Neuronal stem cell (in vitro differentiated cells): ENCODE measurements around the gene MICB.
"Not testable (repeated sequence)": the region's sequence is repeated elsewhere in the genome, so short reads cannot be mapped to it uniquely, and the experiment has no call there.

Experiments used
- DNase-seq: peaks from one replicate; pipeline ENCODE4 v3.0.0-alpha.2; 2013; ENCODE audit warnings: low spot score
- H2AFZ ChIP-seq: one replicate; pipeline ENCODE4 v1.6.1; 2013; ENCODE audit warnings: mild to moderate bottlenecking, low read length, inconsistent platforms
- H2AK5ac ChIP-seq: 2 replicates; pipeline ENCODE4 v1.6.1; 2013; ENCODE audit warnings: low read depth, mild to moderate bottlenecking, inconsistent platforms, low read length, moderate library complexity, mixed read lengths
- H2BK120ac ChIP-seq: 2 replicates; pipeline ENCODE4 v1.6.1; 2013; ENCODE audit warnings: low read depth, mild to moderate bottlenecking, inconsistent platforms, low read length, moderate library complexity, mixed read lengths
- H2BK12ac ChIP-seq: one replicate; pipeline ENCODE4 v1.6.1; 2013; ENCODE audit warnings: low read length, inconsistent platforms
- H2BK15ac ChIP-seq: 2 replicates; pipeline ENCODE4 v1.6.1; 2013; ENCODE audit warnings: mild to moderate bottlenecking, low read length, inconsistent platforms, mixed read lengths
- H2BK5ac ChIP-seq: one replicate; pipeline ENCODE4 v1.6.1; 2013; ENCODE audit warnings: inconsistent platforms, mild to moderate bottlenecking, low read length, moderate library complexity
- H3K14ac ChIP-seq: one replicate; pipeline ENCODE4 v1.6.1; 2013; ENCODE audit warnings: low read length, inconsistent platforms
- H3K18ac ChIP-seq: 2 replicates; pipeline ENCODE4 v1.6.1; 2013; ENCODE audit warnings: low read length, inconsistent platforms
- H3K23ac ChIP-seq: 2 replicates; pipeline ENCODE4 v1.6.1; 2013; ENCODE audit warnings: low read depth, mild to moderate bottlenecking, mixed read lengths, low read length, inconsistent platforms; ENCODE audit not compliant: poor library complexity
- H3K27ac ChIP-seq: replicated peaks from 3 replicates; pipeline ENCODE4 v1.5.1; 2013; ENCODE audit warnings: low read length, inconsistent platforms
- H3K27me3 ChIP-seq, 3 experiments: 2 replicates each; pipeline ENCODE4 v1.6.1; 2013; ENCODE audit warnings: low read length in 3 of 3, mild to moderate bottlenecking in 2 of 3, inconsistent platforms in 1 of 3, low read depth in 1 of 3, mixed read lengths in 1 of 3, moderate library complexity in 1 of 3; ENCODE audit not compliant: control insufficient read depth in 3 of 3, insufficient read depth in 3 of 3
- H3K36me3 ChIP-seq, 2 donors: replicated peaks in 1 of 2; 2 replicates each; pipeline ENCODE4 v1.6.1; 2013; ENCODE audit warnings: low read length in 2 of 2; ENCODE audit not compliant: control insufficient read depth in 2 of 2, insufficient read depth in 2 of 2
- H3K4ac ChIP-seq: 2 replicates; pipeline ENCODE4 v1.6.1; 2013; ENCODE audit warnings: inconsistent platforms, mild to moderate bottlenecking, low read length, moderate library complexity
- H3K4me1 ChIP-seq, 2 donors: 1 replicate in 1 of 2; 2 replicates in 1 of 2; pipeline ENCODE4 v1.6.1; 2013; ENCODE audit warnings: low read length in 2 of 2, low read depth in 1 of 2; ENCODE audit not compliant: control insufficient read depth in 2 of 2, insufficient read depth in 1 of 2
- H3K4me2 ChIP-seq: one replicate; pipeline ENCODE4 v1.6.1; 2013; ENCODE audit warnings: mild to moderate bottlenecking, low read length, inconsistent platforms; ENCODE audit not compliant: insufficient read depth, poor library complexity, severe bottlenecking
- H3K4me3 ChIP-seq, 2 donors: 2 replicates each; pipeline ENCODE4 v1.5.1; 2013; ENCODE audit warnings: low read length in 2 of 2, mild to moderate bottlenecking in 2 of 2, inconsistent platforms in 1 of 2, moderate library complexity in 1 of 2
- H3K79me1 ChIP-seq: one replicate; pipeline ENCODE4 v1.6.1; 2013; ENCODE audit warnings: low read depth, mild to moderate bottlenecking, inconsistent platforms, low read length, moderate library complexity
- H3K9ac ChIP-seq: one replicate; pipeline ENCODE4 v1.6.1; 2013; ENCODE audit warnings: mild to moderate bottlenecking, low read depth, low read length, inconsistent platforms; ENCODE audit not compliant: poor library complexity
- H3K9me3 ChIP-seq, 2 donors: replicated peaks in 1 of 2; 2 replicates each; pipeline versions ENCODE3 to v1.6.1; 2013; ENCODE audit warnings: low read length in 2 of 2, mild to moderate bottlenecking in 2 of 2, inconsistent platforms in 1 of 2, low read depth in 1 of 2, mixed read lengths in 1 of 2, moderate library complexity in 1 of 2; ENCODE audit not compliant: control insufficient read depth in 2 of 2, insufficient read depth in 1 of 2
- H4K8ac ChIP-seq: one replicate; pipeline ENCODE4 v1.6.1; 2013; ENCODE audit warnings: low read depth, mild to moderate bottlenecking, inconsistent platforms, low read length, moderate library complexity
- H4K91ac ChIP-seq: one replicate; pipeline ENCODE4 v1.6.1; 2013; ENCODE audit warnings: low read length, low read depth, mild to moderate bottlenecking, inconsistent platforms; ENCODE audit not compliant: poor library complexity
- WGBS, 2 donors: extraction: QIAGEN DNeasy Blood & Tissue Kit; methylation state at CpG; one replicate each; pipeline ENCODE4 v1.1.7; 2013; ENCODE audit warnings: missing lambda C conversion rate in 2 of 2, mixed read lengths in 1 of 2; ENCODE audit not compliant: insufficient read length in 2 of 2, insufficient replicate concordance in 1 of 2; ENCODE audit errors: extremely low coverage in 2 of 2; 5-methylcytosine and 5-hydroxymethylcytosine counted together

Gene MICB

DNA sequence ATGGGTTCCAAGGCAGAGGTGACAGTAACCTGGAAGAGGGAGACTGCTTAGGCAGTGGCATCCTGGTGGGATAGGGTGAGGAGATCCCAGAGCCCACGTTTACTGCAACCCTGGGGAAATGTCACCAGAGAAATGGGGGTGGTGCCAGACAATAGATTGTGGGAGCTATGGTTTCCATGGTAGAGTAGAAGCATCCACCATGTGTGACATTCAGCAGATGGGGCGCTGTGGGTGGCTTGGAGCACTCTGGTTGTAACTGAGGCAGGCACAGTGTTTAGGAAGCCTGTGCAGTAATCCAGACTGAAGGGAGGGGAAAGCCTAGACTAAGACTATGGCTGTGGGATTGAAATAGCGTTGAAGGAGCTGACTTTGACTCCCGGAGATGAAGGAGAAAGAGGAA lies 1.1 kb upstream of the MICB start:
- not testable (repeated sequence) for H4K8ac ChIP-seq, H2BK120ac ChIP-seq, H2AFZ ChIP-seq, H3K14ac ChIP-seq, H3K36me3 ChIP-seq, H3K79me1 ChIP-seq, H3K9me3 ChIP-seq, H3K4me2 ChIP-seq, H2BK5ac ChIP-seq, H3K18ac ChIP-seq, DNase-seq, H3K9ac ChIP-seq, H2AK5ac ChIP-seq, H2BK12ac ChIP-seq, H3K4ac ChIP-seq, H3K23ac ChIP-seq, H3K27ac ChIP-seq, H4K91ac ChIP-seq, H3K4me3 ChIP-seq
- Histone ChIP-seq H3K27me3 (peaks cover 0 to 84% (median 28%) of the 10 kb centered on the region in 3 experiments), H3K4me1 (peaks cover 0 to 11% of the 10 kb centered on the region in 2 donors), H2BK15ac (peak overlapping the region; percentile 5)
- WGBS, 2 donors, result no CpG with 5 or more reads among the region's 4 CpGs

DNA sequence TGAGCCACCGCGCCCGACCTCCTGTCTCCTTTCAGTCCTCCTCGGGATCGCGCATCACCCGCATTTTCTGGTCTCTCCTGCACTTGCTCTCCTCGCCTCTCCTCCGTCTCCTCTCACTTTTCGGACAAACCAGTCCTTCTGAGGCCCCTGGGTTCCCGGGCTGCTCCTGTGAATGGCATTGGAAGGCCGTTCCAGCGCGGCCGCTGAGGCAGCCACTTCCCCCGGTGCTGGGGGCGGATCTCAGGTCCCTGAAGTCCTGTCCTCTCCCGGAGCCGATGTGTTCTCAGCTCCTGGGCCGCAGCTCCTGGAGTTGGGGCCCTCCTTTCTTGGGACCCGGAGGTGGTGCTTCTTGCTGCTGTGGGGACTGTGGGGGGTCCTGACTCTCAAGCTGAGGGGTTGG lies 803 bp downstream of the MICB start:
- no peak overlapping the region for H3K4ac ChIP-seq
- H3K9me3 ChIP-seq, result no peaks in the 10 kb centered on the region
- no peak overlapping the region for H2BK120ac ChIP-seq
- H3K9ac ChIP-seq, result peak overlapping the region; percentile 3
- H3K36me3 ChIP-seq, result no peaks in the 10 kb centered on the region
- WGBS, 2 donors, result no CpG with 5 or more reads among the region's 21 CpGs
- peak overlapping the region; percentile 62 for H2AFZ ChIP-seq
- H2AK5ac ChIP-seq, result peak overlapping the region; percentile 94
- H3K18ac ChIP-seq, result no peak overlapping the region
- no peaks in the 10 kb centered on the region for H3K79me1 ChIP-seq
- no peak overlapping the region for H4K91ac ChIP-seq
- peak overlapping the region; percentile 37 for H3K4me2 ChIP-seq
- no peak overlapping the region for H2BK5ac ChIP-seq
- DNase-seq, result no peak
- no peak overlapping the region for H3K4me3 ChIP-seq
- no peak overlapping the region for H4K8ac ChIP-seq
- peak overlapping the region; percentile 91 for H3K23ac ChIP-seq
- no peak overlapping the region for H2BK15ac ChIP-seq
- peaks cover 0 to 73% (median 28%) of the 10 kb centered on the region in 3 experiments for H3K27me3 ChIP-seq
- H3K4me1 ChIP-seq, result peaks cover 0 to 11% of the 10 kb centered on the region in 2 donors
- no peak overlapping the region for H2BK12ac ChIP-seq
- H3K14ac ChIP-seq, result no peak overlapping the region
- H3K27ac ChIP-seq, result no peak overlapping the region

DNA sequence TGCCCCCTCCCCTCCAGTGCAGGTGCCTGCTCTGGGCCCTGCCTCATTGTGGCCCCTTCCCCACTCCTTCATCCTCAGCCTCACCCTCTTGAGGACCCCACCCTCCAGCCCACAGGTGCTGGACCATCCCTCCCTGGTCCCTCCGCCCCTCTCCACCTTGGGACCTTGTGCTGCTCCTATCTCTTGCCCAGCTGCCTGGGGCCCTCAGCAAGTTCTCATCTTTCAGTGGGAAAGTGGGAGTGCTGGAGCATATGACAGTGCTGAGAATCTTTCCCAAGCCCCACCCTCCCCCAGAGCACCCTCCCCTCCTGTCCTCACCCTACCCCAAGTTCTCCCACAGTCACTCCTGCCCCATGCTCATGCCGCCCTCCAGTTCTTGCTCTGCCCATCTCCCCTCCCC lies 1.7 kb downstream of the MICB start:
- not testable (repeated sequence) for H3K9ac ChIP-seq

DNA sequence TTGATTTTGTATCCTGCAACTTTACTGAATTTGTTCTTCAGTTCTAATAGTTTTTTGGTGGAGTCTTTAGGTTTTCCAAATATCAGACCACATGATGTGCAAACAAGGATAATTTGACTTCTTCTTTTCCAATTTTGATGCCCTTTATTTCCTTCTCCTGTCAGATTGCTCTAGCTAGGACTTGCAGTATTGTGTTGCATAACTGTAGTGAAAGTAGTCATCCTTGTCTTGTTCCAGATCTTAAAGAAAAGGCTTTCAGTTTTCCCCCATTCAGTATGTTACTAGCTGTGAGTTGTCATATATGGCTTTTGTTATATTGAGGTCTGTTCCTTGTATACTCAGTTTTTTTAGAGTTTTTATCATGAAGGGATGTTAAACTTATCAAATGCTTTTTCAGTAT lies 4.6 kb downstream of the MICB start:
- Histone ChIP-seq H2BK120ac (no peak overlapping the region), H2AK5ac (no peak overlapping the region), H3K27ac (no peak overlapping the region), H3K4me3 (no peak overlapping the region), H4K8ac (no peak overlapping the region), H3K36me3 (no peaks in the 10 kb centered on the region), H3K14ac (no peak overlapping the region), H4K91ac (no peak overlapping the region), H2BK15ac (no peak overlapping the region), H3K4me1 (peaks cover 0 to 5% of the 10 kb centered on the region in 2 donors), H3K9me3 (no peaks in the 10 kb centered on the region), H2BK5ac (no peak overlapping the region), H2AFZ (no peak overlapping the region), H3K79me1 (peaks cover 2% of the 10 kb centered on the region), H3K4me2 (no peak overlapping the region), H3K27me3 (peaks cover 0 to 59% (median 13%) of the 10 kb centered on the region in 3 experiments), H3K18ac (no peak overlapping the region), H3K23ac (no peak overlapping the region), H3K9ac (no peak overlapping the region), H3K4ac (no peak overlapping the region), H2BK12ac (no peak overlapping the region)
- DNase-seq, result no peak

More for the DNA sequence above, 1.7 kb downstream of the MICB start:
- not testable (repeated sequence) for H3K27ac ChIP-seq, H3K79me1 ChIP-seq, H2AK5ac ChIP-seq, H2BK12ac ChIP-seq, H3K18ac ChIP-seq, H3K23ac ChIP-seq, H2BK120ac ChIP-seq, DNase-seq, H3K4me3 ChIP-seq, H2BK15ac ChIP-seq, H3K14ac ChIP-seq, H3K4ac ChIP-seq, H2BK5ac ChIP-seq, H3K4me1 ChIP-seq, H3K4me2 ChIP-seq, H2AFZ ChIP-seq, H3K36me3 ChIP-seq, H3K9me3 ChIP-seq, H4K91ac ChIP-seq, H4K8ac ChIP-seq
- no CpG with 5 or more reads among the region's 2 CpGs for WGBS, 2 donors
- peaks cover 0 to 64% (median 25%) of the 10 kb centered on the region in 3 experiments for H3K27me3 ChIP-seq
